Limb (tissue), 2 donors: Measurements from ENCODE around the gene RNASE4.

ENCODE experiments used
- DNase-seq, 2 donors: peaks; one replicate each; pipeline ENCODE4 v3.0.0-alpha.2; 2016; ENCODE audit errors: extremely low spot score in 2 of 2

Gene RNASE4

GRCh38 chr14:20742132-20742531, 57.8 kb downstream of the RNASE4 start:
- no peak for DNase-seq

GRCh38 chr14:20743556-20743955, 59.2 kb downstream of the RNASE4 start:
- DNase-seq = no peak

GRCh38 chr14:20745571-20746358, 61.4 kb downstream of the RNASE4 start, which contains the start of gene EDDM3A:
TSS of gene EDDM3A (plus strand) at chr14:20745887. CDS start at chr14:20747581, 1,694 bp downstream.
- DNase-seq = no peak

- no peak for DNase-seq
Measured at GRCh38 chr14:20746566-20746965, 62.2 kb downstream of the RNASE4 start.

GRCh38 chr14:20748439-20748838, 64.1 kb downstream of the RNASE4 start:
- DNase-seq = no peak

- DNase-seq = no peak
Measured at GRCh38 chr14:20750194-20750593, 65.8 kb downstream of the RNASE4 start.
